GM18858 (cell line): ENCODE results near the gene NPIPA7.
"Not testable (repeated sequence)": the region's sequence is repeated elsewhere in the genome, so short reads cannot be mapped to it uniquely, and the experiment has no call there.

Experiments used
- ATAC-seq: cut with Tn5 transposase; IDR thresholded peaks from one replicate; pipeline ENCODE4 v1.9.1; 2021; ENCODE audit not compliant: unreplicated experiment

The NPIPA7 gene

DNA sequence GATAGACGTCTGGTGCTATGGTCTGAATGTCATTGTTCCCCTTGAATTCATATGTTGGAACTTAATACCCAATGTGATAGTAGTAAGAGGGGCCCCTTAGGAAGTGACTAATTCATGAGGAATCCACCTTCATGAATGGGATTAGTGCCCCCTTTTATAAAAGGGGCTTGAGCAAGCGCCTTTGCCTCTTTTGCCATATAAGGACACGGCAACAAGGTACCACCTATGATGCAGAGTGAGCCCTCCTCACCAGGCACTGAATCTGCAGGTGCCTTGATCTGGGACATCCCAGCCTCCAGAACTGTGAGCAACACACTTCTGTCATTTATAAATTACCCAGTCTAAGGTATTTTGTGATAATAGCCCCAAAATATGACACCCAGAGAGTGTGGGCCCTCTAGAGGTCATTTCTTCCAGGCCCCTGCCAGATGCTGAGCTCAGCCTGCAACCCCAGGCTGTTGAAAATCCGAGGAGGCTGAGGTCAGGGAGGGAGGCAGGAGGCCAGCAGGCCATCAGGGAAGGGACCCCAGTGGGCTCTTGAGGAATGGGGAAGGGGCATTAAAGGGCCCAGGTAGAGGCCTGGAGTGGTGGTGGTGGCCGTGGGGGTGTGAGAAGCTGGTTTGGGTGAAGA lies 39.1 kb downstream of the NPIPA7 start:
- ATAC-seq = not testable (repeated sequence)

DNA sequence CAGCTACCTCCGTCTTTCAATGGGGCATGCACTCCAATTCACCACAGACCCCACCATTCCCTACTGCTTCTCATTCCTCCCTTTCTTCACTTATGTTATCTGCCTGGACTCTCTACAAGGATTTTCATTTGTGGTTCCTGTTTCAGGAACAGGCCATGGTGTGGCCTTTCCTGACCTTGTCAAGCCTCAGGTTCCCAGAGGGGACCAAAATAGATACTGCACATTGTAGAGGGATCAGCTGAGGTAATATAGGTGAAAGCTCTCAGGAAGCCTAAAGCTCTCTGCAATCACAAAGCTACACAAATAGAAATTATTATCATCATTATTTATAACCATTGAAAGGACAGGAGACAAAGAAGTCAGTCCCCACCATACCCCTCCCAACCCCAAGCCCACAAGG lies 41.6 kb downstream of the NPIPA7 start:
- ATAC-seq = not testable (repeated sequence)

DNA sequence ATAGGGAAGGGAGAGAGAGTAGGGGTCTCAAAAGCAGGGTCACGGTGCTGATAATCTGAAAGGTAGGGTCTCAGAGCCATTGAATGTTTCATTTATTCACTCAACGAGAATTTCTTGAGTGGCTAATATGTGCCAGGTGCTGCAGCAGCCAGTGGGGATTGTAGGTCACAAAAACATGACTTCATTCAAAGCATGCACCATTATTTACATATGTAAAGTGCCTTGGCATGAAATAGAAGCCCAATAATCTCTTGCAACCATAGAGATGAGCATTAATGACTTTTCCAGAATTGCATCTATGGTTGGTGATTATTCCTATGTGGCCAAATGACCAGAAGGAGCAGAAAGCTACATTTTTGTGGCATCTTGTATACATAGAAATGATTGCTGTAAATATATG lies 46.2 kb downstream of the NPIPA7 start:
- ATAC-seq = not testable (repeated sequence)

DNA sequence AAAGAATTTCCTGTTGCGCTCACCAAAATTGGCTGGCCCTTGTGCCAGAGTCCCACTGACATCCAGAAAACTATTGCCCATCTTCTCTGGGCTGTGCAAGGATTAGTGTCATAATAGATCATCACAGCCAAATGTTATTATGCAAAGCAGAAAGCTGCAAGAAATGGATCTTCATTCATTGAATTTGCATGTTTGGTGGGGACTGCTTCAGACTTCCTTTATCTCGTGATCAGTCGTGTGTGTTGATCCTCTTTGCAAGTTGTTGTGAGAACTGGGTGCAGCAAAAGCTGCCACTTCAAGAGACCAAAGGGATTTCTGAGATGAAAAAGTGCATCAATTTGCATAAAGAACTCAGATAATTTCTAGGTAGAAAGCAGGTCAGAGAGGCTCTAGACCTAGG lies 52.2 kb downstream of the NPIPA7 start:
- not testable (repeated sequence) for ATAC-seq

GRCh38 chr16:16434711-16435110 lies 55.8 kb downstream of the NPIPA7 start:
- not testable (repeated sequence) for ATAC-seq

GRCh38 chr16:16441401-16441800 lies 62.5 kb downstream of the NPIPA7 start:
- ATAC-seq = not testable (repeated sequence)
